Cardiac fibroblast (primary cell): ENCODE measurements around the gene CUTA.

Experiments
- DNase-seq, 2 donors: peaks; one replicate each; pipeline versions ENCODE4 v3.0.0 to v3.0.0-alpha.2; 2010; ENCODE audit warnings: low read depth in 2 of 2
- H3K4me3 ChIP-seq, 2 donors: replicated peaks in 1 of 2; 1 replicate in 1 of 2; 2 replicates in 1 of 2; pipeline ENCODE4 v1.5.1; 2011; ENCODE audit warnings: low read depth in 2 of 2, low read length in 2 of 2, mild to moderate bottlenecking in 2 of 2, moderate library complexity in 1 of 2
- CTCF ChIP-seq: IDR thresholded peaks from one replicate; pipeline ENCODE4 v1.5.1; 2011; ENCODE audit warnings: low read depth, mild to moderate bottlenecking, low read length, inconsistent platforms

CUTA gene

GRCh38 chr6:33455051-33455450, 37.1 kb upstream of the CUTA start:
- H3K4me3 ChIP-seq = peak overlapping the region; percentile 91 to 92
- TF ChIP-seq CTCF = no peak
- DNase-seq = no peak

- TF ChIP-seq CTCF = no peak
- peak; percentile 96 to 97 for DNase-seq
Observed at GRCh38 chr6:33454009-33454946, 36.4 kb upstream of the CUTA start, which contains the start of gene ZBTB9. Gene ZBTB9, plus strand, starts transcription at chr6:33454576. Its CDS starts 525 bp downstream, at chr6:33455101.

GRCh38 chr6:33453393-33454008, 35.6 kb upstream of the CUTA start:
- DNase-seq = peak; percentile 6 to 14
- no peak for TF ChIP-seq CTCF
- H3K4me3 ChIP-seq = peak overlapping the region; percentile 91 to 92

More at GRCh38 chr6:33454009-33454946, 36.4 kb upstream of the CUTA start, which contains the start of gene ZBTB9:
- peak within 1 kb of the TSS; percentile 91 to 92 for H3K4me3 ChIP-seq

GRCh38 chr6:33452496-33452895, 34.6 kb upstream of the CUTA start:
- DNase-seq = no peak
- no peak for TF ChIP-seq CTCF
- no peak overlapping the region for H3K4me3 ChIP-seq

- no peak for TF ChIP-seq CTCF
- no peak overlapping the region for H3K4me3 ChIP-seq
- DNase-seq = no peak
Observed at GRCh38 chr6:33451606-33452005, 33.7 kb upstream of the CUTA start.

GRCh38 chr6:33450434-33450833, 32.5 kb upstream of the CUTA start:
- TF ChIP-seq CTCF = no peak
- H3K4me3 ChIP-seq = no peak overlapping the region
- peak in 1 of 2 donors; percentile 20 for DNase-seq
